HG03460 (cell line): ENCODE data around the gene GBE1.
"Not testable (repeated sequence)": the region's sequence is repeated elsewhere in the genome, so short reads cannot be mapped to it uniquely, and the experiment has no call there.

Experiments
- ATAC-seq: cut with Tn5 transposase; IDR thresholded peaks from one replicate; pipeline ENCODE4 v1.9.1; 2021; ENCODE audit not compliant: unreplicated experiment

Gene GBE1

GRCh38 chr3:81753416-81754027 is 7.9 kb downstream of the GBE1 start:
- no peak for ATAC-seq

- no peak for ATAC-seq
Observed at GRCh38 chr3:81752604-81753003, 8.8 kb downstream of the GBE1 start.

- ATAC-seq = no peak
Observed at GRCh38 chr3:81749265-81749664, 12.2 kb downstream of the GBE1 start.

- ATAC-seq = not testable (repeated sequence)
Observed at GRCh38 chr3:81747280-81747679, 14.2 kb downstream of the GBE1 start.

- ATAC-seq = no peak
Observed at GRCh38 chr3:81744366-81744765, 17.1 kb downstream of the GBE1 start.

- no peak for ATAC-seq
Observed at GRCh38 chr3:81743096-81744025, 18.1 kb downstream of the GBE1 start.

- no peak for ATAC-seq
Observed at GRCh38 chr3:81742581-81742980, 18.9 kb downstream of the GBE1 start.

- ATAC-seq = no peak
Observed at GRCh38 chr3:81741216-81741615, 20.2 kb downstream of the GBE1 start.

GRCh38 chr3:81740731-81741130 is 20.7 kb downstream of the GBE1 start:
- ATAC-seq = no peak

- ATAC-seq = no peak
Observed at GRCh38 chr3:81735334-81735733, 26.1 kb downstream of the GBE1 start.

GRCh38 chr3:81734742-81735141 is 26.7 kb downstream of the GBE1 start:
- no peak for ATAC-seq

GRCh38 chr3:81732642-81733041 is 28.8 kb downstream of the GBE1 start:
- no peak for ATAC-seq

- ATAC-seq = no peak
Observed at GRCh38 chr3:81728766-81729544, 32.5 kb downstream of the GBE1 start.

GRCh38 chr3:81726735-81727134 is 34.7 kb downstream of the GBE1 start:
- no peak for ATAC-seq

GRCh38 chr3:81726132-81726531 is 35.3 kb downstream of the GBE1 start:
- no peak for ATAC-seq

GRCh38 chr3:81723732-81724313 is 37.6 kb downstream of the GBE1 start:
- no peak for ATAC-seq

- no peak for ATAC-seq
Observed at GRCh38 chr3:81718311-81718710, 43.1 kb downstream of the GBE1 start.

GRCh38 chr3:81716870-81717509 is 44.5 kb downstream of the GBE1 start:
- no peak for ATAC-seq

GRCh38 chr3:81713031-81713430 is 48.4 kb downstream of the GBE1 start:
- no peak for ATAC-seq

- no peak for ATAC-seq
Observed at GRCh38 chr3:81709606-81710005, 51.8 kb downstream of the GBE1 start.

- ATAC-seq = no peak
Observed at GRCh38 chr3:81707996-81708395, 53.4 kb downstream of the GBE1 start.
